GM21717 (cell line): ENCODE results near the gene UHRF1.
"Not testable (repeated sequence)": the region's sequence is repeated elsewhere in the genome, so short reads cannot be mapped to it uniquely, and the experiment has no call there.

Experiments
- ATAC-seq: cut with Tn5 transposase; IDR thresholded peaks from one replicate; pipeline ENCODE4 v1.9.1; 2021; ENCODE audit warnings: mild to moderate bottlenecking, moderate library complexity; ENCODE audit not compliant: unreplicated experiment

UHRF1 gene

DNA sequence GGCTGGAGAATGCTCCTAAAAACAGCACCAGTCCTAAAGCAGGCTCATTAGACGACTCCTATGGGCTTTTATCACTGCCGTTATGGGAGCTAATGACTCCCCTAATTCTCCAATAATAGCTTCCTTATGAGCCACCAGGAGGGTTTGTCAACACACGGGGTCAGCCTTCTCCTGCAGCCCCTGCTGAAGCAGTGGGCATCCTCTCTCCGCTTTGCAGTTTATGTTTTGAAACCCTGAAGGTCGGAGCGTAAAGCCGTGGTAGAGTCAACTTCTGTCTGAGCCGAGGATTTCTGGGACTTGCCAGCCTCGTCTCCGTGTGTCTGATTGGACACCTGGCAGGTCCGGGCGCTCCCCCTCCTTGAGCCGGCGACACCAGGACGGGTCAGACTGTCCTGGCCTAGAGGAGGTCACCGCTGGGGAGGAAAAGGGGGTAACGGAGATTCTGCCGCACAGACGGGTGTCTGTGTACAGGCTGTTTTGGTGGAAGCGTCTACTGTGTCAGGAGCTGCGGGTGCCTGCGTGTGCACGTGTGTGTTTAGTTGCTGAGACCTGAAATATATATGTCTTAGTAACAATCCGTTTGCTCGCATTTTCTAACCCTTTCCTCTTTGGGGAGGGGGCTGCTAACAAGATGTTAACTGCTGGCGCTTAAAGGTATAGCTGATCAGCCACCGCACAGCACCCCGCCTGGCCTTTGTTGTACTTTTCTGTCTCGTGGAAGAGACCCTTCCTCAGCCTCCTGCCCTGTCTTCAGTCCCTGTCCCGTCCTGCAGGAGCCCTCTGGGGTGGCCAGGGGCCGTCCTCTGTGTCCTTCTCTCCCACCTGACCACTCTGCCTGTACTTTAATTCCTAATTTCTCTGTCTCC is 61.5 kb downstream of the UHRF1 start:
- no peak for ATAC-seq

DNA sequence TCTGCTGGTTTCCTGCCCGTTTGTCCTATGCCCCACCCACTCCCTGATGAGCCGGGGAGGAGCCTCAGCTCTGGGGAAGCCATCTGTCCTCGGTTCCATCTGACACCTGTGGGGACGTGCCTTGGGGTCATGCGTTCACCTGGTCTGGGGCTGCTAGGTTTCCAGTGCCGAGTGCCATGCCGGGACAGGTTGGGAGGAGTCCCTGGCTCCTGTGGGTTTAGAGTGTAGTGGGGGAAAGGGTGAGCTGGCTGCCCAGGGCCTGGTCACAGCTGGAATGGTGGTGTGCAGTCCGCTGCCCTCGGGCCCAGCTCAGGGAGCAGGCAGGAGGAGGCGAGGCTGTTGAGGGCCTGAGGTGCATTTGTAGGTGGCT is 62.1 kb downstream of the UHRF1 start:
- ATAC-seq: no peak

DNA sequence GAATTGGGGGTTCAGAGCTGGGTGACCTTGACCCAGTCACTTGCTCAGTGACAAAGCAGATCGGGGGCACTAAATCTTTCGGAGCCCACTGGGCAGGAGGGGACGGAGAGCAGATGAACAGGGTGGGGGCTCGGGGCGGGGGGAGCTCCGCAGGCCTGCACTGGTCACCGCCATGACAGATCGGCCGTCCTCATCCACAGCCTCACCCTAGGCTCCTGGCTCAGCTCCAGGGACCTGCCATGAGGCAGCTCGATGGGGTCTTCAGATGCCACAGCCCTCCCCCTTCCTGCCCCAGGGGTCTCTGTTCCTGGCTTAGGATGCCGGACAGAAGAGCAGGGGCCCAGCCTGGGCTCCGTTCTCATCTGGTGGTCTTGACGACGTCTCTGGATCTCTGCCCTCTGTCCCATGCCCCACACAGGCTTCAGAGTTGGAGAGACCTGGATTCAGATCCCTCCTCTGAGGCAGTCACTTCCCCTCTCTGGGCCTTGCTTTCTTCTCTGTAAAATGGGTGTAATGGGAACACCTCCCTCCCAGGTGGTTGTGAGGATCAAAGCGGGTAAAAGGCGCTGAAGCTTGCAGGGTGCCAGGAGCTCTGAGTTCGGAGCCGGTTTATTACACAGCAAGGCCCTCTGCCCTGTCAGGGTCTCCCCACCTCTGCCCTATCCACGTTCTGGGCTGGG is 62.7 kb downstream of the UHRF1 start:
- no peak for ATAC-seq

DNA sequence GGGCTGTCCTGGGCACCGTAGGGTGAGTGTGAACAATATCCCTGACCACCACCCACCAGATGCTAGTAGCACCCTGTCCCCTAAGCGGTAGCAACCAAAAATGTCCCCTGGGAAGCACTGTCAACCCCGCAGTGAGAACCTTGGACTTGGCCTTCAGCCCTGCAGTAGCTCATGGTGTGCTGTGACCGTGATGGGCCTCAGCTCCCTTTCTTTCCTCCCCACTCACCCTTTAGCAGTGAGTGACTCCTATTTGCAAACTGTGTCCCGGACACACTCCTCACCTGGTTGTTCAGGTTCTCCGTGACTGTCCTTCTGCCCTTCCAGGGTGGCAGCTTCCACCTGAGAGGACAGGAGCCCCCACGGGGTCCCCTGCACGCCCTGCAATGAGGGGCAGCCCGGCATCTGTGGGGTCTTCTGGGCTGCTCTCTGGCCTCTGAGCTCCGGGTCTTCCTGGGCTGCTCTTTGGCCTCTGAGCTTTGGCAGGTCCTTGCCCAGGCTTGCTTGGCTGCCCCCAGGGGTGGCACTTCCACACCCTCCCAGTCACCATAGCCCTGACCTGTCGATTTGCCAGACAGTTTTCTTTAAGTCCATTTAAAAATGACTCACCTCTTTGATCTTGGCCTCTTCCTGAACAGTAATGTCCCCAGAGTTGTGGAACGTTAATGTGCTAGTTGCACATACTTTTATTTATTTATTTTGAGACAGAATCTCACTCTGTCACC is 63.4 kb downstream of the UHRF1 start:
- no peak for ATAC-seq

DNA sequence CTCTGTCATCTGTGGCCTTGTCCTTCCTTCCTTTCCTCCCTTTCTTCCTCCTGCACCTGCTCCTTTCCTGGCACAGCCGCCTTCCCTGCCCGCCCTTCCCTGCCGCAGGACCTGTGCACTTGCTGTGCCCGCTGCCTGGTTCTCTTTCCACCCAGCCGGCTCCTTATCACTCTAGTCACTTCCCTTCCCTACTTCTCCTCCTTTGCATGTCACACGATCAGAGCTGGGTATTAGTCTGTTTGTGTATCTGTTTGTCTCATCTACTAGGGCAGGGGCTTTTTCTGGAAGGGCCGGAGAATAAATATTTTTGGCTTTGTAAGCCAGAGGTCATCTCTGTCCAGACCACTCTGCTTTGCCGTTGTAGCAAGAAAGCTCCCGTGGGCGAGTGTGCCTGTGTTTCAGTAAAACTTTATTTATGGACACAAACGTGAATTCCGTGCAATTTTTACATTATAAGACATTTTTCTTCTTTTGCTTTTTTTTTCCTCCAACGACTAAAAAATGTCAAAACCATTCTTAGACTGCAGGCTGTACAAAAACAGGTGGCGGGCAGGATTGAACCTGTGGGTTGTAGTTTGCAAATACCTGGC is 65.7 kb downstream of the UHRF1 start:
- no peak for ATAC-seq

DNA sequence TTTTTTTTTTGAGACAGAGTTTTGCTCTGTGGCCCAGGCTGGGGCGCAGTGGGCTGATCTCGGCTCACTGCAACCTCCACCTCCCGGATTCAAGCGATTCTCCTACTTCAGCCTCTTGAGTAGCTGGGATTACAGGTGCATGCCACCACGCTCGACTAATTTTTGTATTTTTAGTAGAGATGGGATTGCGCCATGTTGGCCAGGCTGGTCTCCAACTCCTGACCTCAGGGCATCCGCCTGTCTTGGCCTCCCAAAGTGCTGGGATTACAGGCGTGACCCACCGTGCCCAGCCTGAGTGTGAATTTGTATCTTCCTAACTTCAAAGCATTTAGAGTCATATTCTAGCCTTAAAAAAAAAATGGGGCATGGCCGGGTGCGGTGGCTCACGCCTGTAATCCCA is 66.3 kb downstream of the UHRF1 start:
- ATAC-seq: not testable (repeated sequence)

DNA sequence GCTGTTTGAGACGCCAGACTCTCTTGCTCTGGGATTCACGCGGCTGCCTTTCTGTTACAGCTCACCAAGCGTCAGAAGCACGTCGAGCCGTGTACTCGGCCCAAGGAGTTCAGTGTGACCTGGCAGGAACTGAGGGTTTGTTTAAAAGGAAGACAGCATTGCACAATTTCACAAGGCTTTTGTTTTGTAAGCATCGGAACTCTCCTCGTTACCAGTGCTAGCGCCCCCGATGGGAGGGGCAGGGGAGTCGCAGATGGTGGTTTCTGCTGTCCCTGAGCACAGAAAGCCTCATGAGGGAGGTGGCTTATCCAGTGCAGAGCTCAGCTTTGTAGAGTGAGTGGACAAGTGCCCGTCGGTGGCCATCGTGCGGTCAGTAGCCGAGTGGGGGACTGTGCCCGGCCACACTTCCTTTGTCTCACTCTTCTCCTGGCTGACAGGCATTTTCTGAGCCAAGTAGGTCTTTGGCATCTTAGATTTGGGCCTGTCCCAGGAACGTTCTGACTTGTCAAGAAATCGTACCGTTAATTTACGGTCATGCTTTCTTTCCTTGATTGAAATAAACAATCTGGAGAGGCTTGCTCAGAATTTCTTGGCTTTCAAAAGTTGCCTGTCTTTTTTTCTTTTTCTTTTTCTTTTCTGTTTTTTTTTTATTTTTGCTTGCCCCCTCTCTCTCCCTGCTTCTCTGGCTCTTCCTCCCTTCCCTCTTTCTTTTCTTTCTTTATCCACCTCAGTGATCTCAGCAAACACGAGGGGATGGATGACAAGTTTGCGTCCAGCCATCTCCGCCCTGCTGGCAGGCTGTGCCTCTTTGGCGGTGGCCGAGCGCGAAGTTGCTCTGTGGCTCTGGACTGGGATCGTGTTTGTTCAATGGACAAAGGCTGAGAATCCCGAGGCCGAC is 67.3 kb downstream of the UHRF1 start:
- no peak for ATAC-seq

DNA sequence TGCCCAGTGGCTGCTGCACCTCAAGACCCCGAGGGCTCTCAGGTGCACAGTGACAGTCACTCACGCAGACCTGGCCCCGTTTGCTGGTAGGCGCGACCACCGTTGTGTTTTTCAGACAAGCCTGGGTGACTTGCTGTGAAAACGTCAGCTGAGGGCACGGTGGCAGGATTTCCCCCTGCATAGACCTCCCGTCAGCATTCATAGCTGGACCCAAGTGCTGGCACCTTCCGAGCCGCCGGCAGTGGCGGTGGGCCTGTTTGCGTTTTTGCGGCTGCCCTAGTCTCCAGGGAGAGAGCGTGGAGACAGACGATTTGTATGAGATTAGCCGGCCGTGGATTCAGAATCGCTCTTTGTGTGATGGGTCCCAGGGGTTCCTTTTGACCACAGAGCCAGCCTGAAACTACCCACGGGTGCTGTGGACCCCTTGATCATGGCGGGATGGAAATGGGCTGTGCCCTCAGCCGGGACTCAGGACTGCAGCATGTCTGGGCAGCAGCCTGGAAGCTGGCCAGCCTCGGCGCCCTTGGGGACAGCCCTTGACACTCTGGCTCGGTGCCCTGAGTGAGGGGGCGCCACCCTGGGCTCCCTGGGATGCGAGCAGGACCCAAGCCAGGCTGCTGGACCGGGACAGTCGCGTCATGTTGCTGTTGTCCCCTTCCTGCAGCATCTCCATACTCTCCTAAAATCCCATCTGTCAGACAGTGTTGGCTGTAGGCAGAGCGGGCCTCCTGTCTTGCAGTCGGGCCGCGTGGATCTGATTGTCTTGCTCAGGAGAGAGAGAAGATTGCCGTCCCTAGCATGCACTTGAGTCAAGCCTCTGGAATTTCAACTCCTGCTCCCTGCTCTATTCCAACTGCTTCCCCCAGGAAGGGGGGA is 68.2 kb downstream of the UHRF1 start:
- ATAC-seq: no peak

DNA sequence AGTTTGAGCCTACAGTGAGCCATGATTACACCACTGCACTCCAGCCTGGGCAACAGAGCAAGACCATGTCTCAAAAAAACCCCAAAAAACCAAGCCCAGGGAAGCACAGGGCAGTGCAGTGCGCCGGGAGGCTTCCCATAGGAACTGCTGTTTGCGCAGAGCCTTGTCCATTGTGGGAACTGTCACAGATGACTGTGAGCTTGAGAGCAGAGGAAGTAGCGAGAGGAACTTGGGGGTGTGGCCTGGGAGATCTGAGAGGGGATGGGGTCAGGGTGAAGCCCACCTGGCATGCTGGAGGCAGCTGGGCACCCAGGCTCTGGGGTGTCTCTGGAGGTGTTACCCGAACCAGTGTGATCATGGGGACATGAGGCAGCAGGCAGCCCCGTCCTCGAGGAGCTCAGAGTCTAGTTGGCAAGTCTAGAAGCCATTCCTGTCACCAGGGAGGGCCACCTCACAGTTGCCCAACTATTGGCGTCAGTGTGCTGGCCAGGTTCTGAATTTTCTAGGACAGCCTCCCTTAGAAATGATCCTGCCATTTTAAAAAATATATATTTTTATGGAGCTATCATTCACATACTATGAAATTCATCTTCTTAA is 70.0 kb downstream of the UHRF1 start:
- no peak for ATAC-seq

DNA sequence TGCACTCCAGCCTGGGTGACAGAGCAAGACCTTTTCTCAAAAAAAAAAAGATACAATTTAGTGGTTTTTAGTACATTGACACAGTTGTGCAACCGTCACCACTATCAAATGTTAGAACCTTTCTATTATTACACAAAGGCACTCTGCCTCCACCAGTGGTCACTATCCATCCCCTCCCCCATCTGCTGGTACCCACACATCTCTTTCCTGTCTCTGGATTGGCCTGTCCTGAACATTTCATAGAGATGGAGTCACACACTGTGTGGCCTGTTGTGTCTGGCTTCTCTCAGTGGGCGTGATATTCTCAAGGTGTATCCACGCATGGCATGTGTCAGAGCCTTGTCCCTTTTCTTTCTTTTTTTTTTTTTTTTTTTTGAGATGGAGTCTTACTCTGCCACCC is 70.8 kb downstream of the UHRF1 start:
- no peak for ATAC-seq

DNA sequence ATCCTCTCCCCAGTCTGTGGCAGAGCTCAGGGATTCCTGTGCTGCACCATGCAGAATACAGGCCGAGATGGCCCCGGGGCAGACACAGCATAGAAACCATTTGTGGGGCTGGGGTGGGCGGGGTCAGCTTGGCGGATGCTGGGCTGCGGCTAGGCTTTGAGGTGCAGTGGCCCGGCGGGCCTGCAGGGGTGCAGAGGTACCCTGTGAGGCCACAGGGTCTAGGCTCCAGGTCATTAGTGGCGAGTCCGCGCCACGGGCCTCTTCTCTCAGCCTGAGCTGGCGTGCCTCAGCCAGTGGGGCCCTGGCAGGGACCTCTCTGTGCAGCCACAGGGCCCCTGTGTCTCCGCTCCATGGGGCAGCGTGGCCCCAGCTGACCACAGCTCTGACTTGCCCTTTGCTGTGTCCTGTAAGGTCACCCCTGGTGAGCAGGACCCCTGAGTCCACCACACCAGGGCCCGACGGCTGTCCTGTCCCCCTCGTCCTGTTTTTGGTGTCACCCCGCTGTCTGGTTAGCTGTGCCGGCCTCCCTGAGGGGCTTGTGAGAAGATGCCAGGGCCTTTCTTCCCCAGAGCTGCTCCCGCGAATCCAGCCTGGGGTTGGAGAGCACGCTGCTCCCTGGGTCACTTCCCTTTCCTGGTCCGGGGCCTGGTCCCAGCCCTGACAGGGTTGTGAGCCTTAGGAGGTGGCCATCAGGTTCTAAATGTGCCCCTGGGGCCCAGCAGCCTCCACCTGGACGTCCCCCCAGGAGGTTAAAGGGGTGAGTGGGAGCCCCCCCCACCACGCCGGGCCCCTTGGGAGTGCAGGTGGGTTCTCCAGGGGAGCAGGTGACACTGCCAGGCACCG is 71.8 kb downstream of the UHRF1 start:
- no peak for ATAC-seq

DNA sequence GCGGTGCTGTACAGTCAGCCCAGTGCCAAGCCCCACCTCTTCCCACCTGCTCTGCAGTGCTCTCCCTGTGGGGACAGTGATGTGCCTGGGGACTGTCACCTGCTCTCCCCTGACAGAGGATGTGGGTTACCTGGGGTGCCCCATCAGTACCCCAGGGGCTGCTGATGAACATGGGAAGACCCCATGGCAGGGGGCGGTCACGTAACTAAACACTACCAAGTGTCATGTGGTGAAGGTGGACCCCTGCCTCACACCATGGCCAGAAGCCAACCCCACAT is 72.3 kb downstream of the UHRF1 start:
- ATAC-seq: no peak

DNA sequence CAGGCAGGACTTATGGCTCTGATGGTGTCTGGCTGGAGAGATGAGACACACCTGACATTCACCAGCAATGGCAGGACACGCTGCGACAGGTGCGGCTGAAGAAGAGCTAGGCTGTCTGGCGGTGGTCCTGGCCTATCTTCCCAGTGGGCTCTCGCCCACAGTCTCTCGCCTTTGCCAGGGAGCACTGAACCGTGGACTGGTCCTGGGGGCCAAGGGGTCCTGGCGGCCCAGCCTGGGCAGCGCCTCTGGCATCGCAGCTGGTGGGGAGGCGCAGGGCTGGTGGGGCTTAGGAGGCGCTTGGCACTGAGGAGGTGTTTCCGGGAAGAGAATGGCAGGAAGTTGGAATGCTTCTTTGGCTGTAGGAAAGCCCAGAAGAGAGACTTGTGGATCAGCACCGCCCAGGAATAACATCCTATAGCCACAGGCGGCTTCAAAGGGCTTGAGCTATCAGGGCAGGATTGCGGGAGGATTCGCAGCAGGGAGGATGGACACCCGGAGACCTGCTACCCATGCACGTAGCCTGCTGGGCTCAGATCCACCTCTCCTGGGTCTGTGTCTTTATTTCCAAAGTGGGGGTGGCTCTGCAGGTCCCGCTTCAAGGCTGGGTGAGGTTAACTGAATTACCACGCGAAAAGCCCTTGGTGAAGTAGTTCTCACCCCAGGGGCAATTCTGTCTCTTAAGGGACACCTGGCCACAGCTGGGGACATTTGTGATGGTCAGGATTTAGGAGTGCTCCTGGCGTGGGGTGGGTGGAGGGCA is 74.2 kb downstream of the UHRF1 start:
- ATAC-seq: no peak

DNA sequence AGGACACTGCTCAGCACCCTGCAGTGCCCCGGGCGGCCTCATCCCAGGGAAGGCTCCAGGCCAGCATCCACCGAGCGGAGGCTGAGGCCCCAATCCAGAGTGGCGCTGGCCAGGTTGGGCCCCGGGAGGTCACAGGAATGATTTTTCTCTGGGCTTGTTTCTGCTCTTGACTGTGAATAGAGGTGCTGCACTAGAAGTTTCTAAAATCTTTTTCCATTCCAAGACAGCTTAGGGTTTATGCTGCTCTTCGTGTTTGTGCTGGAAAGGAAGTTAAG is 74.7 kb downstream of the UHRF1 start:
- ATAC-seq: no peak

DNA sequence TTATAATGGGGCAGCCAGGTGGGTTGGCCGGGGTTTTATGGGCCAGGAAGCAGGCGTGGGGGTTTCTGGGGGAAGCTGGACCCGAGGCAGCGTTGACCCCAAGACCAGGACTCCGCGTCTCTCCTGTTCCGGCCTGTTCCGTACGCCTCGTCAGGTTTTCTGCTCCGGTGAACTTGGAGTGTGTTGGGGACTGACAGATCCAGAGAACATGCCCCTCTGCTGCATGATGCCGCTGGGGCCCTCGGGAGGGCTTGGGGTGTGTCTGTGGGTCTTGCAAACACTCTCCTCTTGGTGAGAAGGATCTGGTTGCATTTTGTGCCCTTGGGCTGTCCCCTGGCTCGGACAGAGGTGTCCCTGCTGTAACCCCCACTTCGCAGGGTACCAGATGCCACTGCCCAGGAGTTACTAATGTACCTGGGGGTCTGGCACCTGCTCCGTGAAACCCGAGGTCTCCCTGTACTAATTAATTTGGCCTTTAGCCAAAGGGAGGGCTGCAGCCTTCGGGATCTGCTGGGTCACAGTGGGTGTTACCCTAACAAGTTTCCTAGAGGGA is 75.2 kb downstream of the UHRF1 start:
- no peak for ATAC-seq

DNA sequence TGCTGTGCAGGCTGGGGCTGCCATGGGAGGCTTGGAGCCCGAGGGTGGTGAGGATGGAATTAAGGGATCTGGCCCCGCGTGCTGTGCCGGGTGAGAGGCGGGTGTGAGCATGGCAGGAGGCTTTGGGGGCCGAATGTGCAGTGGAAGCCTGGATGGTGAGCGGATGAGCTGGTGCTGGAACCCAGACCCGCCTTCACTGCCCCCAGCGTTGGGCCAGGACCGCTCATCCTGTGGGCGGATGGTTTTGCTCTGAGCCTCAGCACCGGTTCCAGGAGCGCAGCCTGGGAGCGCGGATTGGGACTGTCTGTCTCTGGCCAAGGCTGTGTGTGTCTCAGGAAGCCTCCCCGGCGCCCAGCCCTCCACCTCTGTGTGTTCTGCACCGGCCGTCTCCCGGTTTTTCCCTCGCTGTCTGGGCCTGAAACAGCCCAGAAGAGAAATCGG is 76.3 kb downstream of the UHRF1 start:
- ATAC-seq: no peak

DNA sequence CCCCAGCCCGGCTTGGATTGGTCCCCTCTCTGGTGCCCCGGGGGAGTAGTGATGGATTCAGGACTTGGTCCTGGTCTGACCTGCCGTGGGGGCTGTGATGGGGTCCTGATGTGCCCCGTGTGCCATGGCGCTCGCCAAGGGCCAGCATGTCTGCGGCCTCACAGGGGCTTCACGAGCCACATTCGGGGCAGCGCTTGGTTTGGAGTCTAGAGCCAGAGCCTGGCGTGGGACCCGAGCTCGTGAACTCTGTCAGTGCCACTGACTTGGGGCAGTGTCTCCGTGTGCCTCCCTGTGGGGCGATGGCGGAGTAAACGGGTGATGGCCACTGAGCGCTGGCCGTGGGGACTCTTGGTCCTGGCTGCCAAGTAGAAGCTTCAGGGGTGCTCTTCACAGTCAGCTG is 76.8 kb downstream of the UHRF1 start:
- ATAC-seq: no peak

DNA sequence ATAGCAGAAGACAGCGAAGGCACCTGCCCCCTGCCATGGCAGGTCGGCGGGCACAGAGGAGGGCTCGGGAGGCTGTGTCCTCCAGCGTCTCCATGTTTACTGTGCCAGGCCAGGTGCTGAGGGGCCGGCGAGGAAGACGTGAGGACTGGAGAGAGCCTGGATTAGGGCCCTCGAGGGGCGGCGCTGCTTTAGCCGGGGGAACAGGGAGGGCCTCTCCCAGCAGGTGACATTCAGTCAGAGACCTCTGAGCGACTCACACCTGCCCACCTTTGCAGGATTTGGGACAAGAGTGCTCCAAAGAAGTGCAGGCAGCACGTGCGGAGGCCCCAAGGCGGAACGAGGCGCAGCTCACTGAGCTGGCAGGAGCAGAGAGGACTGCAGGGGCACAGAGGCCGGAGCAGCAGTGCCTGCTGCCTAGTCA is 77.2 kb downstream of the UHRF1 start:
- no peak for ATAC-seq
